ENCODE results near the gene RAB29. TPM values are rescaled to one million over a fixed set of nuclear protein-coding genes. Genes with fewer than 3 reads are reported as not detected.

Gene RAB29
- total and polyA plus RNA-seq, 2 donors (not counting 1 experiment from before 2014, with no cell fraction given), result 51.7 to 61.4 TPM

- Mint-ChIP-seq H3K27me3 (no peaks in the 10 kb centered on the region), H3K27ac (no peak overlapping the region), H3K9me3 (ENCODE audit: insufficient read depth) (no peaks in the 10 kb centered on the region), H3K4me1 (peaks cover 27% of the 10 kb centered on the region), H3K4me3 (no peak overlapping the region)
- TF ChIP-seq CTCF (IDR thresholded peaks at IDR 0.05) (no peak), EZH2 (IDR thresholded peaks at IDR 0.05; ENCODE audit: borderline replicate concordance, insufficient read depth, low read depth, low read length, poor library complexity, severe bottlenecking) (no peak)
- ATAC-seq (ENCODE audit: low read depth) (no peak), DNase-seq (no peak)
- Histone ChIP-seq H3K36me3 (replicated peaks in 1 of 2; ENCODE audit: control extremely low read depth in 1 of 2, control insufficient read depth in 1 of 2, extremely low read depth in 1 of 2, insufficient read depth in 2 of 2, low read length in 1 of 2) (peaks cover 0 to 53% of the 10 kb centered on the region in 2 experiments), H3K27me3 (replicated peaks in 1 of 4; ENCODE audit: control extremely low read depth in 1 of 4, control insufficient read depth in 3 of 4, insufficient read depth in 4 of 4, low read length in 3 of 4) (no peaks in the 10 kb centered on the region), H3K27ac (ENCODE audit: low read length in 2 of 2) (no peak overlapping the region), H3K4me2 (replicated peaks; ENCODE audit: low read depth, low read length, poor library complexity, severe bottlenecking) (no peak overlapping the region), H3K4me1 (ENCODE audit: control insufficient read depth in 2 of 2, insufficient read depth in 2 of 2, low read length in 2 of 2) (peaks cover 5 to 27% of the 10 kb centered on the region in 2 donors), H3K9me3 (ENCODE audit: control extremely low read depth in 1 of 3, control insufficient read depth in 2 of 3, insufficient read depth in 1 of 3, low read length in 2 of 3) (no peaks in the 10 kb centered on the region), H3K79me2 (ENCODE audit: control insufficient read depth, insufficient read depth, low read length) (no peaks in the 10 kb centered on the region), H4K20me1 (ENCODE audit: control insufficient read depth, insufficient read depth, low read length, poor library complexity, severe bottlenecking) (no peaks in the 10 kb centered on the region), H3K4me3 (ENCODE audit: control extremely low read depth in 1 of 5, extremely low read depth in 1 of 5, insufficient read depth in 1 of 5, low read depth in 2 of 5, low read length in 4 of 5) (no peak overlapping the region), H2AFZ (ENCODE audit: insufficient read depth, low read depth, low read length, poor library complexity, severe bottlenecking) (no peak overlapping the region), H3K9ac (ENCODE audit: low read length) (no peak overlapping the region)
- WGBS (ENCODE audit: insufficient coverage), result 90% methylated on average over 4 of the region's 6 CpGs
- intact Hi-C loops (cut with micrococcal nuclease), result no loop called here
- POLR2A ChIA-PET, result interaction anchor here (1.3 to 2.4 kb wide), 2 partner anchors 65 to 184 kb away, joined by 3 to 7 read pairs; no protein-coding TSS in a partner anchor
- CTCF ChIA-PET, result interaction anchor here (0.7 to 12.1 kb wide), 23 partner anchors 12 to 318 kb away, joined by 3 to 434 read pairs (median 6); partner anchors contain the start of gene SLC41A1
These were observed 17.8 kb upstream of the RAB29 start for GRCh38 chr1:205792961-205793673.

DNA sequence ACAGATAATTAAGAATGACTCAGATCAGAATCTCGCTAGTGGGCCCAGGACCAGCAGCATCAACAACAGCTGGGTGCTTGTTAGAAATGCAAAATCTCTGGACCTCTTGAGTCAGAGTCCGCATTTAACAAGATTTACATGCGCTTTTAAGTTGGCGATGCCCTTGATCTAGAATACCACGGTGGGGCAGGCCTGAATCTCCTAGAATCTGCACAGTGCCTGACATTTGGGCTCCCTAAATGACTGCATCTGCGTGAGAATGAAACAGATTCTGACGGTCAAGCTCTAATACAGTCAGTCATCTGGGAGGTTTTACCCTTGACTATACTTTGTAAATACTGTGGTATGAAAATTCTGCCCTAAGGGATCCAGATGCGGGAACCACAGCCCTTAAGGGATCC, 17.2 kb upstream of the RAB29 start:
- ChIA-PET POLR2A (interaction anchor here (1.3 to 2.4 kb wide), 2 partner anchors 66 to 185 kb away, joined by 3 to 7 read pairs; no protein-coding TSS in a partner anchor), CTCF (interaction anchor here (0.7 to 12.1 kb wide), 37 partner anchors 9 to 318 kb away, joined by 3 to 434 read pairs (median 6); partner anchors contain the start of genes RAB29 and SLC41A1)
- DNase-seq, result no peak
- Histone ChIP-seq H3K79me2 (ENCODE audit: control insufficient read depth, insufficient read depth, low read length) (no peaks in the 10 kb centered on the region), H3K27me3 (replicated peaks in 1 of 4; ENCODE audit: control extremely low read depth in 1 of 4, control insufficient read depth in 3 of 4, insufficient read depth in 4 of 4, low read length in 3 of 4) (no peaks in the 10 kb centered on the region), H3K9me3 (ENCODE audit: control extremely low read depth in 1 of 3, control insufficient read depth in 2 of 3, insufficient read depth in 1 of 3, low read length in 2 of 3) (no peaks in the 10 kb centered on the region), H3K4me3 (ENCODE audit: control extremely low read depth in 1 of 5, extremely low read depth in 1 of 5, insufficient read depth in 1 of 5, low read depth in 2 of 5, low read length in 4 of 5) (no peak overlapping the region), H2AFZ (ENCODE audit: insufficient read depth, low read depth, low read length, poor library complexity, severe bottlenecking) (no peak overlapping the region), H3K36me3 (replicated peaks in 1 of 2; ENCODE audit: control extremely low read depth in 1 of 2, control insufficient read depth in 1 of 2, extremely low read depth in 1 of 2, insufficient read depth in 2 of 2, low read length in 1 of 2) (peaks cover 0 to 46% of the 10 kb centered on the region in 2 experiments), H3K4me1 (ENCODE audit: control insufficient read depth in 2 of 2, insufficient read depth in 2 of 2, low read length in 2 of 2) (peaks cover 5 to 27% of the 10 kb centered on the region in 2 donors), H3K9ac (ENCODE audit: low read length) (no peak overlapping the region), H3K4me2 (replicated peaks; ENCODE audit: low read depth, low read length, poor library complexity, severe bottlenecking) (no peak overlapping the region), H4K20me1 (ENCODE audit: control insufficient read depth, insufficient read depth, low read length, poor library complexity, severe bottlenecking) (no peaks in the 10 kb centered on the region), H3K27ac (ENCODE audit: low read length in 2 of 2) (no peak overlapping the region)
- ATAC-seq (ENCODE audit: low read depth), result no peak
- no peaks in the 10 kb centered on the region for H3K27me3 Mint-ChIP-seq
- peaks cover 27% of the 10 kb centered on the region for H3K4me1 Mint-ChIP-seq
- TF ChIP-seq CTCF (IDR thresholded peaks at IDR 0.05), result no peak
- TF ChIP-seq EZH2 (IDR thresholded peaks at IDR 0.05; ENCODE audit: borderline replicate concordance, insufficient read depth, low read depth, low read length, poor library complexity, severe bottlenecking), result no peak
- H3K4me3 Mint-ChIP-seq, result no peak overlapping the region
- 75% methylated on average over 5 of the region's 8 CpGs for WGBS (ENCODE audit: insufficient coverage)
- intact Hi-C loops (cut with micrococcal nuclease), result no loop called here
- H3K9me3 Mint-ChIP-seq (ENCODE audit: insufficient read depth), result no peaks in the 10 kb centered on the region
- no peak overlapping the region for H3K27ac Mint-ChIP-seq

Measured in B cell (primary cell).